Activated effector memory CD4-positive, alpha-beta T cell treated with Interleukin-2 at 50 U/mL for 16 hours (primary cell): ENCODE results near the gene TTC28.
"Not testable (repeated sequence)": the region's sequence is repeated elsewhere in the genome, so short reads cannot be mapped to it uniquely, and the experiment has no call there.

Experiments
- DNase-seq: peaks from one replicate; pipeline ENCODE4 v3.0.0-alpha.2; 2020

The TTC28 gene

GRCh38 chr22:28123989-28124766 is 555.5 kb downstream of the TTC28 start:
- DNase-seq = no peak

DNA sequence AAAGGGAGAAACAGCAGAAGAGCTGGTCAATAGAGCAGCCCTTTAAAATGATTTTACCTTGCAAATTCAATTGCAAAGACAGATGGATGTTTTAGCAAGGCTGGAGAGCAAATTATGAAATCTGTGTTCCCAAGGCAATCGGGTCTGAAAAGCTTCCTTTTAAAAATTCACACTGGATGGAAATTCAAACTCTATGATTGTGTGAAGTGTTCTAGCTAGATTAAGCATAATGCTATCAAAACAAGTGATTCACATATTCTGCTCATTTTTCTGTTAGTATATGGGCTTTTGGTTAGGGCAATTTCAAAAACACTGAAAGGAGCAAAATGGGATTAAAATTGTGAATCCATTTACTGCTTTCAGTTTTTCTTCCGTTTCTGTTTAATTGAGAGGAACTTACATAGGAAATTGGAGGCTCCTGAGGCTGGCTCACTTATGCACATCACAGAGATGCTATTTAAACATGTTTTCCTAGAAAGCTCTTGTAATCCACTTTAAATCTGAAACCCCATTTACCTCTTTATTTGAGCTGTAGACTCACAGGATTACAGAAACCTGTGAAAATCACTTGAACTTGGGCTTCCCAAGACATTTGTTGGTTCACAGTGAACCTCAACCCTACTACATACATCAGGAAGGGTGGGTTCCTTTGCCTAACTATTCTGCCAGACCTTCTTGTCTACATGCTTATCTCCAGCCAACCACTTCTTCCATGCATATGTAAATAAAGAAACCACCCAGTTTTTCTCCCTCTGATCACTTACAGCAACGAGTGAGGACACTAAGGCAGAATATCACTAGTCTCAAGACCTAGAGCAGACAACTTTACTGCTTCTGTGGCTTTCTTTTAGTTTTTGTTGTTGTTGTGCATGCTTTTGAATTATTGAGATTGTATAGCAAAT is 558.7 kb downstream of the TTC28 start:
- no peak for DNase-seq

DNA sequence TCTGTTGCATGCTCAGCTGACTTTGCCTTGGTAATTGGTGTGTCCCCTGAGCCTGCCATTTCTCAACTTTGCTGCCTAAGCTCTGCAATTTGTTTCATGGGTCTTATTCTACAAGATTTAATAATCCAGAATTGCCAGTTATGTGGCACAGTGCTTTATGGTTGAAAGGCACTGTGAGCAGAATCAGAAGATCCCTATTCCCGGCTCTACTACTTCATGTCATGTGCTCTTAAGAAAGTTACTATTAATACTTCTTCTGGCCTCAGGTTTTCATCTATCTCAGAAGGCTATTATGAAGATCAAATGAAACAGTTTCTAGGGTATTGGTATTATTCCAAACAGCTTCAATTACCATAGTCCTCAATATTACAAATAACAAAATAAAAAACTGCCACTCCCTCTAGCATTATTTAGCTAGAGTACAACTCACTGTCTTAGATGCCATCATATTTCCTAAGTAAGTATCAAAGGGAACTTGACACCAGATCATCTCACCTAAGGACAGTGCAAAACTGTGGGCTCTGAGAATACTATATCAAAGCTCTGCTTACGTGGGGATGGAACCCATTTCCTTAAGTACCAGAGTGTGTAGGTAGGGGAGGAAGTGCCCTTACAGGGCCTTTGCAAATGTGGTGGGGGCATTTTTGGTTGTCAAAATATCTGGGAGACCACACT is 560.5 kb downstream of the TTC28 start:
- no peak for DNase-seq

GRCh38 chr22:28116219-28116673 is 563.4 kb downstream of the TTC28 start:
- no peak for DNase-seq

DNA sequence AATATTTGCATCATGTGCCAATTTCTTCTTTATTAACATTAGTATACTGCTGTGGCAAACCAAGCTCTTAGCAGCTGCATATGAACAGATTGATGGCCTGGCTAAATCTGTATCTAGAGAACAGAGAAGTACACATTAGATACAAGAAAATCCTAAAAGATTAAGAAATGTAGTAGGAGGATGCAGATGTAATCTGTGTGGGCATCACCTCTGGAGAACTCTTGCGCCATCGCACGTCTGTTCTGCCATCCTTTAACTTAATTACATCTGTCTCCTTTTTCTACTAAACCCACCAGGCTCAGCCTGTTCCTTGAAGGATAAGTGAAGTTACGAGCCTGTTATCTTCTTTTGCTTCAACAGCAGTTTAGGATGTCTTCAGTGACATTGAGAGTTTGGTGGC is 564.2 kb downstream of the TTC28 start:
- DNase-seq = no peak

DNA sequence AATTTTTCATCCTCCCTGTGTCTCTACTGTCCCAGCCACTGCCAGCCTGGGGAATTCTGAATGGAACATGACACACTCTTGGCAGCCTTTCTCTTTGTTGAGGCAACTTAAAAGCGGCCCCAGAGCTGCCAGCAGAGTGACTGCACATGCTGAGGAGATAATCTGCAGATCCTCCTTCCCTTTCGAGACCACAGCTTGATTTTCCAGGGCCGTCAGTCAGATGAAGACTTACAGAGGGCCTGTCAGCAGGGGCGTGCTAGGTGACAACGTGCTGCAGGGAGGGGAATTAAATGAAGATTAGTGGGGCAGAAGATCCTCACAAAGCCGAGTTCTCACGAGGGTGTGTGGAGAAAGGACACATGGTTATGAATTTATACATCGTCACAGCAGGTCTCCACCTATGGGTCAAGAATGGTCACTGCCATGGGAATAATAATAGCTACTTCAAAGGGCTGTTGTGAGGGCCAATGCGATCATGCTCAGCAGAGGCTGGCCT is 567.0 kb downstream of the TTC28 start:
- no peak for DNase-seq

GRCh38 chr22:28112190-28112544 is 567.5 kb downstream of the TTC28 start:
- DNase-seq = no peak

GRCh38 chr22:28111501-28112189 is 568.0 kb downstream of the TTC28 start:
- DNase-seq = no peak

DNA sequence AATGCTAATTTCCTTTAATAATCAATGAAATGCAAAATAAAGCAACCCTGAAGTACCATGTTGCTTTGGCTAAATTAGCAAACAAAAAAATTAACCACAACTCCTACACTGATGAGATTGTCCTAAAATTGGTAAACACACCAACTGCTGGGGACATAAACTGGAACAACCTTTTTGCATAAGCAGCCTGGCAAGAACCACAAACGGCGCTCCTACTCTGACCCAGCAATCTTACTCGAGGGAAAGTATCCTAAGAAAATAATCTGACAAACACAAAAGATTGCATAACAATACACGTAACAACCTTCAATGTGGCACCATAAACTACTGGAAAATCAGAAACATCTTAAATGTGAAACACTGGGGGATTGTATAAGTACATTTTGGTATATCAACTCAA is 570.8 kb downstream of the TTC28 start:
- DNase-seq = no peak

GRCh38 chr22:28106617-28107016 is 573.0 kb downstream of the TTC28 start:
- DNase-seq = no peak

DNA sequence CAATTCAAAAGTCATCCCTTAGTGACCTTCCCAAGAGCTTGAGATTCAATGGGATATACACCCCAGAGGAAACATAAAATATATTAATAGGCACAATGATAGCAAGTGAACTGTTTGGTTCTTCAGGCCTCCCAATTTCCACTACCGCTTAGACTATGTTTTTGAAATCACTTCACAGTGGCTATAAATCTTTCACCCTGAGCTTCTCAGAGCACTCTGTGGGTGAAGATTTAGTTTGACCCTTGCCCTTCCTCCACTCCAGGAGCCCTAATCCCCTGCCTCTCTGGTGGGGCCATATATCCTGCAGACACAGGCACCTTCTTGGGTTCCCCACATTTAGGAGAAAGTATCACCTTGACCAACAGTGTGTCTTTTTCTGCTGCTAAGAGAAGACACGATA is 573.7 kb downstream of the TTC28 start:
- no peak for DNase-seq

- no peak for DNase-seq
These were observed 574.2 kb downstream of the TTC28 start for GRCh38 chr22:28105413-28105812.

DNA sequence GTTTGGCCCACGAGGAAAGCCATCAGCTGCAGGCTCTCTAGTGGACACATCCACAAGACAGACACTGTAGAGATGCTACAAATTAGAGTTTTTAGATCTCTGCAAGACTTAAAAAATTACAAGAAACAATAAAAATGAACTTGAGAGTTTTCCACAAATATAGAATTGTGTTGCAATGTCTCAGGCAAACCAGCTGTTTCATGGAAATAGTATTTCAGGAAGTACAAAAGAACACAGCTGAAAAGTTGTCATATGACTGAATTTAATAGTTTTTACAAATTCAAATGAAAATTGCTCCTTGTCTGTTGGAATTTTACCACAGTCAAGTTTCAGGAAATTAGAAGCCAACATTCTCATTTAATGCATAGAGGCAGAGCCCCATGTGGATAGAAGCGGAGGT is 576.0 kb downstream of the TTC28 start:
- DNase-seq = no peak

DNA sequence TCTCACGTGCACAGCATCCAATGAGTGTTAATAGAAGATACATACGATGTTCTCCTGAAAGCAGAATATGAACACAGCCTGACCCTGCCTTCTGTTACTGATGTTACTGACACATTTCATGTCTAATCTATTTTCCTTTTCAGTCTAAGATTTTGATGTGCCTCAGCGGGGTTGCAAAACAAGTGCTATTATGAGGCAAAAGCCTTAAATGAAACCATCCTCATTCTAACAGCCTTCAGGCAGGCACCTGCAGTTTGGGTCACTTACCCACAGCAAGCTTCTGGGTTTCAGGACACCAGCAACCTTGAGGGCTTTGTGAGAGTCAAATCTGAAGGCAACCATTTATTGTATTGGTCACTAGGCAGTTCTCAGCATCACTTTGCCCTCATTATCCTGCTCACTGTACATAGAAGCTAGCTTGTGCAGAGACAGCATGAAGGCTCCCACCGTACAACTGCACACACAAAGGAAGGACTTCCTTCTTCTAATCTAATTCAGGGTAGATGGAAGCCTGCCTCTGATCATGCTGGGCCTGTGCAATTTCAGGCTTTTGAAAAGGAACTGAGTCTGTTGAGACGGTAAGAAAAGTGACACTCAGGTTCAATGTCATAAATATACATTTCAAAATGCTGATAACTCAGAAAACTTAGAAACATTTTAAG is 577.4 kb downstream of the TTC28 start:
- no peak for DNase-seq

DNA sequence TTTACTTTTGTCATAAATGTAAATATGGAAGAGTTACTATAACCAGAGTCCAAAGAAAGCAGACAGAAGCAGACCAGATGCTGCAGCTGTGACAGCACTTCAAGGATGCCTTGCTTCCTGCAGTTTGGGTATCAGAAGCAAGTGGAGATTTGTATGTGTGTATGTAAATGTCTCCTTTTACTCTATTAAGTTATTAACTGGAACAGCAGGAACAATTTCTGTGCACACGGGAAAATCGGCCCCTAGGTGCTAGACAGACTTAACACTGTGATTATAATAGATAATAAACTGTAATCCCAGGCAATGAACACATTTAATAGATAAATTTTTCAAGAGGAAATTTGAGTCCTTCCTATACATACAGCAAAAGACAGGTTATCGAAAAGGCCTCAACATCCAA is 582.0 kb downstream of the TTC28 start:
- no peak for DNase-seq

DNA sequence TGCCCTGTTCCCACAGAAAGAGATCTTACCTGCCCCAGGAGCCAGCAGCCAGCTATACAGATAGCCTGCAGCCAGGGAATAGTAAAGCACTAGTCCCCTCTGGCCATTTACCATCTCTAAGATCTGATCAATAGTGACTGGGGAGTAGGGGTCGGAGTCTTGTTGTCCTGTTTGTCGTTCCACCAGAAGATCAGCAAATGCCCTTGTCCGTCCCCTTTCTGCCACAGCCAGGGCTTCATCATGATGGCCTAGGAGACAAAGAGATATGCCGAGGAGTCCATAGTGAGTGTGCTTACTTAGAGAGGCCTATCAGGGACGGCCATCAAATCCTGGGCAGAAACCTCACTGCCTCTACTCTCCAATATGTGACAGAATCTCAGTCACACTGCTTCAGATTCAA is 583.5 kb downstream of the TTC28 start:
- DNase-seq = no peak

DNA sequence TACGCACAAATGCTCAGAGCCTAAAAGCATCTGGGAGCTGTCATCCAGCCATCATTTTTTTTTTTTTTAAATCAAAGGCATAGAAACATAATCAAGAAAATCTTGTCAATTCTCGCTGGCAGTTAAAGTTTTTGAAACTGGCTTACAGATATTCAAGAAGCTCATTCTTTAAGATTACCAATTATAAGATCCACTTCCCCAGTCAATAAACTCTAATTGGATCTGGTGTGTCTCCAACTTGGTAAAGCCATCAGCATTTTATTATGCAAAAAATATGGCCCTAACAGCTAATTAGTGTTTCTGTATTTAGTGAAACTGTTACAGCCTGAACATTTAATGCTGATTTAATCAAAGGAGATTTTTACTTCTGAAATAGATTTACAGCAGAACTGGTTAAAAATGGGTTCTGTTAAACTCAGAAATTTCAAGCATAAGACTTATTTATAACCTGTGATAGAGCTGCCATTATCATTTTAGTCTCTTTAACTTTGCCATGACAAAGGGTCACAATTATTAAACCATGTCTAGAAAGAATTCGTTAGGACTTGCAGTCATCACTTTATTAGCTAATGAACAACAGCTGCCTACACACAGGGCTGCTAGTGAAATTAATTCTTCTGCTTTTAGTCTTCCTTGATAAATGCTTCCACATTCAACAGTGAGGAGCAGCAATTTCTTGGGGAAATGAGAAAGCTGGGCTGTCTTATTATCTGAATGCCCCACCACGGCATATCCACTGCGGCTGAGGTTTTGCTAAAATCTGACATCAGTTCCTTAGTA is 584.1 kb downstream of the TTC28 start:
- DNase-seq = no peak

- DNase-seq = no peak
These were observed 584.9 kb downstream of the TTC28 start for GRCh38 chr22:28094771-28095170.

DNA sequence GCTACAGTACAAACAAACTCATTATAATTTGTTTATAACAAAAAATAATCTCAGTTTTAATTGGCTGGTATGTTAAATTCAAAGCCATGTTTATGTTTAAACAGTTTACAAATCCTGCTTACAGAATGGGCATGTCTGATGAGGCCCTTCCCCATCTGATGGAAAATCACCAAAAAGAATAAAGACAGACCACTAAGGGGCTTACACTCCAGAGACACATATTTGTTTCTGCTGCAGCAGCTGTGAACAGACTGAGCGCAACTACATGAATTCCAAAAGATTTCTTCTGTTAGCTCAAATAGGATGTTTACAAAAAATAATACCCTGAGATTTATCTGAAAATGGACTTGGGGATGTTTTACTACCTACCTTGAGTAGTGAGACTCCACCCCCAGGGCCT is 585.9 kb downstream of the TTC28 start:
- DNase-seq = no peak

DNA sequence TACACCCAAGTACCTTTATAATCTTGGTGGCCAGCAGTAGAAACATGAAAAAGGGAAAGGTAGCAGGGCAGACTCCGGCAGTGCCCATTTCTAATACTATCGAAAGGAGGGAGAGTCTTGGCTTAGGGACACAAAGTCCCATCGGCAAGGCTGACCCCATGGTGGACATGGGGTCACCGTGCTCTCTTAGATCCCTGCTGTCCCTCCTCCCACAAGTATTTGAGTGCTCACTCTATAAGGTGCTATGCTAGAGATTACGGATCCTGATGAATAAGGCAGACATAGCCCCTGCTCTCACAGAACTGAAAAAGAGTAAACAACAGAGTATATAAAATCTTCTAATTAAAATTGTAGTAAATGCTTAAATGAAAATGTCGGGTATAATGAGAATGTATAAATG is 588.2 kb downstream of the TTC28 start:
- no peak for DNase-seq

DNA sequence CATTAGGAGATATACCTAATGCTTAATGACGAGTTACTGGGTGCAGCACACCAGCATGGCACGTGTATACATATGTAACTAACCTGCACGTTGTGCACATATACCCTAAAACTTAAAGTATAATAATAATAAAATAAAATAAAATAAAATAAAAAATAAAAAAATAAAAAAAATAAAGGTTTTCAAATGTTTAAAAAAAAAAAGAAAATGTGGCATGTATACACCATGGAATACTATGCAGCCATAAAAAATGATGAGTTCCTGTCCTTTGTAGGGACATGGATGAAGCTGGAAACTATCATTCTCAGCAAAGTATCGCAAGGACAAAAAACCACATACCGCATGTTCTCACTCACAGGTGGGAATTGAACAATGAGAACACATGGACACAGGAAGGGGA is 590.1 kb downstream of the TTC28 start:
- DNase-seq = not testable (repeated sequence)
